LHCN-M2 (cell line): ENCODE measurements around the gene LANCL3. TPM values are rescaled to one million over a fixed set of nuclear protein-coding genes. Genes with fewer than 3 reads are reported as not detected.
A peak's percentile ranks its signal among the peaks of the same experiment; 100 is the strongest.
"Not testable (repeated sequence)": the region's sequence is repeated elsewhere in the genome, so short reads cannot be mapped to it uniquely, and the experiment has no call there.

Source experiments
- DNase-seq: peaks from one replicate; pipeline ENCODE4 v3.0.0-alpha.2; 2012; ENCODE audit warnings: low read depth
- polyA plus RNA-seq: library from polyadenylated mRNA; unstranded; fragments of >200 nt; gene quantifications from one replicate; pipeline ENCODE4 v1.2.1, GENCODE V29; 2012; ENCODE audit warnings: missing spikeins
- total RNA-seq: library from RNA; depleted of rRNA; stranded (reverse); fragments of >200 nt; gene quantifications from 2 replicates; pipeline ENCODE4 v1.2.3, GENCODE V29; 2014; rRNA removed

Gene LANCL3
- 1.5 and 1.7 TPM in 2 replicates for total RNA-seq
- 0.72 TPM for polyA plus RNA-seq

GRCh38 chrX:37571426-37572107, at the start of gene LANCL3:
Gene LANCL3 (plus strand): TSS chrX:37571661. CDS start chrX:37571871, 210 bp downstream.
- DNase-seq, result not testable (repeated sequence)

- not testable (repeated sequence) for DNase-seq
Observed at GRCh38 chrX:37523673-37524072, 47.8 kb upstream of the LANCL3 start.

GRCh38 chrX:37541991-37542390, 29.5 kb upstream of the LANCL3 start:
- DNase-seq, result no peak

GRCh38 chrX:37542791-37543190, 28.7 kb upstream of the LANCL3 start:
- no peak for DNase-seq

GRCh38 chrX:37543324-37543723, 28.1 kb upstream of the LANCL3 start:
- DNase-seq, result no peak

GRCh38 chrX:37544531-37544930, 26.9 kb upstream of the LANCL3 start:
- DNase-seq, result not testable (repeated sequence)

GRCh38 chrX:37545066-37545465, 26.4 kb upstream of the LANCL3 start:
- no peak for DNase-seq

GRCh38 chrX:37549619-37550018, 21.8 kb upstream of the LANCL3 start:
- not testable (repeated sequence) for DNase-seq

GRCh38 chrX:37553476-37553875, 18.0 kb upstream of the LANCL3 start:
- no peak for DNase-seq

GRCh38 chrX:37565254-37565653, 6.2 kb upstream of the LANCL3 start:
- DNase-seq, result not testable (repeated sequence)

- not testable (repeated sequence) for DNase-seq
Observed at GRCh38 chrX:37570349-37570748, 1.1 kb upstream of the LANCL3 start.

GRCh38 chrX:37572108-37572587, 687 bp downstream of the LANCL3 start:
- DNase-seq, result not testable (repeated sequence)

GRCh38 chrX:37573121-37573520, 1.7 kb downstream of the LANCL3 start:
- DNase-seq, result peak; percentile 19

- peak; percentile 19 for DNase-seq
Observed at GRCh38 chrX:37578045-37578444, 6.6 kb downstream of the LANCL3 start.

GRCh38 chrX:37580080-37580479, 8.6 kb downstream of the LANCL3 start:
- no peak for DNase-seq

- DNase-seq, result not testable (repeated sequence)
Observed at GRCh38 chrX:37587337-37587736, 15.9 kb downstream of the LANCL3 start.

GRCh38 chrX:37590047-37590446, 18.6 kb downstream of the LANCL3 start:
- DNase-seq, result no peak

- no peak for DNase-seq
Observed at GRCh38 chrX:37594755-37595382, 23.4 kb downstream of the LANCL3 start.

- DNase-seq, result no peak
Observed at GRCh38 chrX:37599729-37600128, 28.3 kb downstream of the LANCL3 start.

GRCh38 chrX:37603938-37604409, 32.5 kb downstream of the LANCL3 start:
- peak; percentile 24 for DNase-seq

GRCh38 chrX:37607243-37607642, 35.8 kb downstream of the LANCL3 start:
- DNase-seq, result no peak

GRCh38 chrX:37608156-37608555, 36.7 kb downstream of the LANCL3 start:
- DNase-seq, result no peak

- no peak for DNase-seq
Observed at GRCh38 chrX:37609727-37610126, 38.3 kb downstream of the LANCL3 start.
